Measurements from ENCODE around the gene TSNAX. TPM values are rescaled to one million over a fixed set of nuclear protein-coding genes. Genes with fewer than 3 reads are reported as not detected.
A peak's percentile ranks its signal among the peaks of the same experiment; 100 is the strongest.

TSNAX gene
- total RNA-seq, 1 experiment from 2014 or later, result 29.8 TPM

- DNase-seq (ENCODE audit: low read depth), result peak; percentile 92
- in situ Hi-C loops (cut with HindIII; ENCODE audit: low pct_unique_long_range_greater_than_20kb, low sequenced_read_pairs), result no loop called here
Measured at GRCh38 chr1:231512147-231512698, 16.2 kb upstream of the TSNAX start.

- in situ Hi-C loops (cut with HindIII; ENCODE audit: low pct_unique_long_range_greater_than_20kb, low sequenced_read_pairs), result no loop called here
- DNase-seq (ENCODE audit: low read depth), result no peak
Measured at GRCh38 chr1:231515748-231516147, 12.7 kb upstream of the TSNAX start.

- in situ Hi-C loops (cut with HindIII; ENCODE audit: low pct_unique_long_range_greater_than_20kb, low sequenced_read_pairs), result no loop called here
- no peak for DNase-seq (ENCODE audit: low read depth)
Measured at GRCh38 chr1:231517076-231517475, 11.4 kb upstream of the TSNAX start.

GRCh38 chr1:231518485-231519034, 9.9 kb upstream of the TSNAX start:
- in situ Hi-C loops (cut with HindIII; ENCODE audit: low pct_unique_long_range_greater_than_20kb, low sequenced_read_pairs), result no loop called here
- DNase-seq (ENCODE audit: low read depth), result no peak

- DNase-seq (ENCODE audit: low read depth), result no peak
- in situ Hi-C loops (cut with HindIII; ENCODE audit: low pct_unique_long_range_greater_than_20kb, low sequenced_read_pairs), result no loop called here
Measured at GRCh38 chr1:231519166-231519565, 9.3 kb upstream of the TSNAX start.

GRCh38 chr1:231522038-231522437, 6.4 kb upstream of the TSNAX start:
- no peak for DNase-seq (ENCODE audit: low read depth)
- in situ Hi-C loops (cut with HindIII; ENCODE audit: low pct_unique_long_range_greater_than_20kb, low sequenced_read_pairs), result no loop called here

- in situ Hi-C loops (cut with HindIII; ENCODE audit: low pct_unique_long_range_greater_than_20kb, low sequenced_read_pairs), result no loop called here
- DNase-seq (ENCODE audit: low read depth), result no peak
Measured at GRCh38 chr1:231522931-231523642, 5.4 kb upstream of the TSNAX start.

GRCh38 chr1:231523816-231524215, 4.7 kb upstream of the TSNAX start:
- in situ Hi-C loops (cut with HindIII; ENCODE audit: low pct_unique_long_range_greater_than_20kb, low sequenced_read_pairs), result no loop called here
- no peak for DNase-seq (ENCODE audit: low read depth)

- in situ Hi-C loops (cut with HindIII; ENCODE audit: low pct_unique_long_range_greater_than_20kb, low sequenced_read_pairs), result no loop called here
- DNase-seq (ENCODE audit: low read depth), result no peak
Measured at GRCh38 chr1:231526536-231526935, 1.9 kb upstream of the TSNAX start.

GRCh38 chr1:231527586-231528171, 790 bp upstream of the TSNAX start:
- in situ Hi-C loops (cut with HindIII; ENCODE audit: low pct_unique_long_range_greater_than_20kb, low sequenced_read_pairs), result no loop called here
- DNase-seq (ENCODE audit: low read depth), result no peak

GRCh38 chr1:231533240-231533639, 4.8 kb downstream of the TSNAX start:
- no peak for DNase-seq (ENCODE audit: low read depth)
- in situ Hi-C loops (cut with HindIII; ENCODE audit: low pct_unique_long_range_greater_than_20kb, low sequenced_read_pairs), result no loop called here

- in situ Hi-C loops (cut with HindIII; ENCODE audit: low pct_unique_long_range_greater_than_20kb, low sequenced_read_pairs), result no loop called here
- DNase-seq (ENCODE audit: low read depth), result no peak
Measured at GRCh38 chr1:231534703-231535159, 6.3 kb downstream of the TSNAX start.

GRCh38 chr1:231536099-231536498, 7.6 kb downstream of the TSNAX start:
- DNase-seq (ENCODE audit: low read depth), result no peak
- in situ Hi-C loops (cut with HindIII; ENCODE audit: low pct_unique_long_range_greater_than_20kb, low sequenced_read_pairs), result no loop called here

GRCh38 chr1:231540847-231541246, 12.4 kb downstream of the TSNAX start:
- no peak for DNase-seq (ENCODE audit: low read depth)
- in situ Hi-C loops (cut with HindIII; ENCODE audit: low pct_unique_long_range_greater_than_20kb, low sequenced_read_pairs), result no loop called here

- DNase-seq (ENCODE audit: low read depth), result no peak
- in situ Hi-C loops (cut with HindIII; ENCODE audit: low pct_unique_long_range_greater_than_20kb, low sequenced_read_pairs), result no loop called here
Measured at GRCh38 chr1:231541842-231542241, 13.4 kb downstream of the TSNAX start.

- DNase-seq (ENCODE audit: low read depth), result no peak
- in situ Hi-C loops (cut with HindIII; ENCODE audit: low pct_unique_long_range_greater_than_20kb, low sequenced_read_pairs), result no loop called here
Measured at GRCh38 chr1:231544943-231545592, 16.6 kb downstream of the TSNAX start.

GRCh38 chr1:231546693-231547092, 18.2 kb downstream of the TSNAX start:
- DNase-seq (ENCODE audit: low read depth), result no peak
- in situ Hi-C loops (cut with HindIII; ENCODE audit: low pct_unique_long_range_greater_than_20kb, low sequenced_read_pairs), result no loop called here

- no peak for DNase-seq (ENCODE audit: low read depth)
- in situ Hi-C loops (cut with HindIII; ENCODE audit: low pct_unique_long_range_greater_than_20kb, low sequenced_read_pairs), result no loop called here
Measured at GRCh38 chr1:231549733-231550447, 21.4 kb downstream of the TSNAX start.

GRCh38 chr1:231550448-231550781, 21.9 kb downstream of the TSNAX start:
- in situ Hi-C loops (cut with HindIII; ENCODE audit: low pct_unique_long_range_greater_than_20kb, low sequenced_read_pairs), result no loop called here
- no peak for DNase-seq (ENCODE audit: low read depth)
